Testis (tissue), 3 donors: ENCODE results near the gene SPPL2A. TPM values are rescaled to one million over a fixed set of nuclear protein-coding genes. Genes with fewer than 3 reads are reported as not detected.

Source experiments
- DNase-seq: peaks from one replicate; pipeline ENCODE4 v3.0.0-alpha.2; 2019
- H3K27ac ChIP-seq, 2 donors: fragments of 200-600 bp; sonication (generic); one replicate each; pipeline ENCODE4 v1.5.1; 2019
- H3K27me3 ChIP-seq: fragments of 200-600 bp; sonication (generic); one replicate; pipeline ENCODE4 v1.5.1; 2019
- H3K36me3 ChIP-seq: fragments of 200-600 bp; sonication (generic); one replicate; pipeline ENCODE4 v1.5.1; 2017; ENCODE audit warnings: low read depth; ENCODE audit errors: missing control alignments
- H3K4me1 ChIP-seq: fragments of 200-600 bp; sonication (generic); one replicate; pipeline ENCODE4 v1.5.1; 2019
- H3K4me3 ChIP-seq, 2 donors: fragments of 200-600 bp; sonication (generic); one replicate each; pipeline ENCODE4 v1.5.1; 2017 to 2019
- H3K9me3 ChIP-seq: fragments of 200-600 bp; sonication (generic); one replicate; pipeline ENCODE4 v1.5.1; 2017
- POLR2A ChIP-seq: fragments of 450-650 bp; IDR thresholded peaks from one replicate; pipeline ENCODE4 v1.6.1; 2017; ENCODE audit warnings: antibody characterized with exemption, mild to moderate bottlenecking, moderate library complexity
- WGBS, 2 donors: methylation state at CpG; one replicate each; pipeline ENCODE4 v1.1.5; 2018; 5-methylcytosine and 5-hydroxymethylcytosine counted together
- intact Hi-C: fragments of 100-400 bp; cut with DNase I; formaldehyde crosslinking; loops from one replicate; pipeline ENCODE4 v1.15.1; 2023; ENCODE audit warnings: low total_unique reads
- polyA plus RNA-seq: library from polyadenylated mRNA; stranded (reverse); fragments of 350-450 nt; fragmentation: Illumina TruSeq; extraction: RNeasy Lipid Tissue Mini Kit (QIAGEN cat#74804); gene quantifications from one replicate; pipeline ENCODE4 v1.2.3, GENCODE V29; 2014; ENCODE audit warnings: low read depth, low replicate concordance; ENCODE audit not compliant: insufficient read depth
- total RNA-seq, 2 donors: library from RNA; depleted of rRNA; stranded (reverse); fragments of >200 nt; gene quantifications; one replicate each; pipeline ENCODE4 v1.2.3, GENCODE V29; 2016
- TF ChIP-seq, protein P1 (sequence below), 3 experiments: fragments of 450-650 bp in 2 of 3; fragments of 200-600 bp in 1 of 3; sonication (generic) in 1 of 3; IDR thresholded peaks; one replicate each; pipeline ENCODE4 v1.5.1; 2016 to 2019; ENCODE audit warnings: antibody characterized with exemption in 3 of 3, mild to moderate bottlenecking in 2 of 3, moderate library complexity in 1 of 3

Gene SPPL2A
- total and polyA plus RNA-seq, 3 donors from 2014 or later, result 41.2 to 89.3 (median 70.9) TPM

DNA sequence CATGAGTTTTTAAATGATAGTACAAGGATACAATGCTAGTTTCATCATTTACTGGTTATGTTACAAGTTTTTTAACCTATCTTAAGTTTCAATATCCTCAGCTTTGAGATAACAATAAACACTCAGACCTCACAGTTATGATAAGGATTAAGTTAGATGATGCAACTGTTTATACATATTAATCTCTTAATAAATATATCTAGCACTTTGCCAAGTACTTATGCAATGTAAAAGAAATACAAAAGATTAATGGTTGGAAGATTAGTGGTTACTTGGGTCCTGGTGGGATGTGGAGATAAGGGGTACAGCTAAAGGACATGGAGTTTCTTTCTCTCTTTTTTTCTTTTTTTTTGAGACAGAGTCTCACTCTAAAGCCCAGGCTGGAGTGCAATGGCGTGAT is 12.0 kb downstream of the SPPL2A start:
- Histone ChIP-seq H3K9me3 (no peaks in the 10 kb centered on the region), H3K4me1 (peaks cover 8% of the 10 kb centered on the region), H3K4me3 (no peak overlapping the region), H3K27ac (no peak overlapping the region), H3K27me3 (no peaks in the 10 kb centered on the region), H3K36me3 (no peaks in the 10 kb centered on the region)
- no peak for TF ChIP-seq POLR2A
- TF ChIP-seq, protein P1, sequence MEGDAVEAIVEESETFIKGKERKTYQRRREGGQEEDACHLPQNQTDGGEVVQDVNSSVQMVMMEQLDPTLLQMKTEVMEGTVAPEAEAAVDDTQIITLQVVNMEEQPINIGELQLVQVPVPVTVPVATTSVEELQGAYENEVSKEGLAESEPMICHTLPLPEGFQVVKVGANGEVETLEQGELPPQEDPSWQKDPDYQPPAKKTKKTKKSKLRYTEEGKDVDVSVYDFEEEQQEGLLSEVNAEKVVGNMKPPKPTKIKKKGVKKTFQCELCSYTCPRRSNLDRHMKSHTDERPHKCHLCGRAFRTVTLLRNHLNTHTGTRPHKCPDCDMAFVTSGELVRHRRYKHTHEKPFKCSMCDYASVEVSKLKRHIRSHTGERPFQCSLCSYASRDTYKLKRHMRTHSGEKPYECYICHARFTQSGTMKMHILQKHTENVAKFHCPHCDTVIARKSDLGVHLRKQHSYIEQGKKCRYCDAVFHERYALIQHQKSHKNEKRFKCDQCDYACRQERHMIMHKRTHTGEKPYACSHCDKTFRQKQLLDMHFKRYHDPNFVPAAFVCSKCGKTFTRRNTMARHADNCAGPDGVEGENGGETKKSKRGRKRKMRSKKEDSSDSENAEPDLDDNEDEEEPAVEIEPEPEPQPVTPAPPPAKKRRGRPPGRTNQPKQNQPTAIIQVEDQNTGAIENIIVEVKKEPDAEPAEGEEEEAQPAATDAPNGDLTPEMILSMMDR (IDR thresholded peaks at IDR 0.05), result no peak
- intact Hi-C loops, result no loop called here
- WGBS, 2 donors, result 55 to 82% methylated on average over 1 of the region's 1 CpG
- no peak for DNase-seq

DNA sequence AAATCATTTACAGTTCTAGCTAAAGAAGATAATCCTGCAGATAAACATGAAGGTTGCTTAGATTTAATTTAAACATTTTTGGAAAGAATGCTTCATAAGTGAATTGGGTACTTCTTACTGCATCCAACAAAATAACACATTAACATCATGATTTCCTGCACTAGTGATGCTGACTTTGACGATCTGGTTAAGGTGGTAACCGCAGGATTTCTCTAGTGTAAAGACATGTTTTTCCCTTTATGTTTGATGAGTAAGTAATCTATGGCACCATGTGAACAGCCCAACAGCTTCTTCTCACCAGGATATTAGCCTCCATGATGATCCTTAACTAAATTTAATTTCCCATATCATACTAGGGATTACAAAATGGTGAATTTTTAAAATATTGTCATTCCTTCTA is 14.1 kb downstream of the SPPL2A start:
- WGBS, 2 donors, result 94 to 95% methylated on average over 2 of the region's 2 CpGs
- intact Hi-C loops, result no loop called here
- Histone ChIP-seq H3K27ac (no peak overlapping the region), H3K9me3 (no peaks in the 10 kb centered on the region), H3K4me1 (peaks cover 8% of the 10 kb centered on the region), H3K27me3 (no peaks in the 10 kb centered on the region), H3K4me3 (no peak overlapping the region), H3K36me3 (no peaks in the 10 kb centered on the region)
- DNase-seq, result no peak
- no peak for TF ChIP-seq POLR2A
- TF ChIP-seq, protein P1 (IDR thresholded peaks at IDR 0.05), result no peak

- Histone ChIP-seq H3K9me3 (no peaks in the 10 kb centered on the region), H3K4me1 (peaks cover 8% of the 10 kb centered on the region), H3K36me3 (no peaks in the 10 kb centered on the region), H3K27ac (no peak overlapping the region), H3K27me3 (no peaks in the 10 kb centered on the region), H3K4me3 (no peak overlapping the region)
- intact Hi-C loops, result no loop called here
- WGBS, 2 donors, result 69 to 79% methylated on average over 6 of the region's 6 CpGs
- no peak for DNase-seq
- TF ChIP-seq POLR2A, result no peak
- TF ChIP-seq, protein P1 (IDR thresholded peaks at IDR 0.05), result no peak
These were observed 15.2 kb downstream of the SPPL2A start for GRCh38 chr15:50750227-50750705.

GRCh38 chr15:50747523-50747922 is 18.0 kb downstream of the SPPL2A start:
- H3K4me1 ChIP-seq, result peaks cover 3% of the 10 kb centered on the region
- no peak for DNase-seq
- TF ChIP-seq, protein P1 (IDR thresholded peaks at IDR 0.05), result no peak
- TF ChIP-seq POLR2A, result no peak

GRCh38 chr15:50744601-50745000 is 20.9 kb downstream of the SPPL2A start:
- Histone ChIP-seq H3K9me3 (no peaks in the 10 kb centered on the region), H3K4me3 (no peak overlapping the region), H3K36me3 (no peaks in the 10 kb centered on the region), H3K27me3 (no peaks in the 10 kb centered on the region), H3K27ac (no peak overlapping the region), H3K4me1 (no peaks in the 10 kb centered on the region)
- TF ChIP-seq, protein P1 (IDR thresholded peaks at IDR 0.05), result no peak
- no peak for TF ChIP-seq POLR2A
- no peak for DNase-seq
- WGBS, 2 donors, result 90 to 95% methylated on average over 1 of the region's 1 CpG
- intact Hi-C loops, result no loop called here

More at GRCh38 chr15:50747523-50747922, 18.0 kb downstream of the SPPL2A start:
- Histone ChIP-seq H3K27me3 (no peaks in the 10 kb centered on the region), H3K9me3 (no peaks in the 10 kb centered on the region), H3K4me3 (no peak overlapping the region), H3K27ac (no peak overlapping the region), H3K36me3 (no peaks in the 10 kb centered on the region)
- intact Hi-C loops, result no loop called here
- 85 to 93% methylated on average over 2 of the region's 2 CpGs for WGBS, 2 donors
